Pancreas (tissue), 10 donors: ENCODE data around the gene ANGPTL5. TPM values are rescaled to one million over a fixed set of nuclear protein-coding genes. Genes with fewer than 3 reads are reported as not detected.

Source experiments
- ATAC-seq, 4 donors: fragments of 200-7000 bp; cut with Tn5 transposase; one replicate each; pipeline versions ENCODE4 v1.8.0 to v1.9.1; 2020; ENCODE audit warnings: mild to moderate bottlenecking in 4 of 4, moderate library complexity in 4 of 4
- DNase-seq, 6 donors: peaks; one replicate each; pipeline ENCODE4 v3.0.0-alpha.2; 2020
- FAIRE-seq: peaks from 2 replicates; lab custom pipeline; 2012; peaks lifted over from hg19 to GRCh38; lab: Jason Lieb, UNC
- H3K27ac ChIP-seq, 4 donors: fragments of 200-600 bp; sonication (generic); 1 replicate in 3 of 4; 2 replicates in 1 of 4; pipeline versions ENCODE4 v1.5.0 to v1.8.0; 2020
- H3K27me3 ChIP-seq, 4 donors: fragments of 200-600 bp; one replicate each; pipeline ENCODE4 v1.8.0; 2021
- H3K36me3 ChIP-seq, 3 donors: fragments of 200-600 bp; sonication (generic) in 1 of 3; one replicate each; pipeline versions ENCODE4 v1.5.0 to v1.8.0; 2020 to 2021
- H3K4me1 ChIP-seq, 3 donors: fragments of 200-600 bp; one replicate each; pipeline ENCODE4 v1.8.0; 2021
- H3K4me3 ChIP-seq, 4 donors: fragments of 200-600 bp; sonication (generic) in 2 of 4; one replicate each; pipeline versions ENCODE4 v1.5.0 to v1.8.0; 2020 to 2021
- H3K9me3 ChIP-seq, 4 donors: fragments of 200-600 bp; one replicate each; pipeline ENCODE4 v1.8.0; 2021
- CTCF ChIP-seq, 4 donors: fragments of 200-600 bp; sonication (generic) in 3 of 4; IDR thresholded peaks; one replicate each; pipeline versions ENCODE4 v1.5.0 to v1.8.0; 2021; ENCODE audit warnings: antibody characterized with exemption in 4 of 4
- WGBS, 2 donors: extraction: QIAGEN DNeasy Blood & Tissue Kit; methylation state at CpG; one replicate each; pipeline ENCODE4 v1.1.7; 2013; 5-methylcytosine and 5-hydroxymethylcytosine counted together
- intact Hi-C, 3 donors: fragments of 100-400 bp; cut with DNase I; formaldehyde crosslinking; loops; one replicate each; pipeline versions ENCODE4 v1.11.1 to v1.14.2; 2022
- polyA plus RNA-seq, 2 donors: library from polyadenylated mRNA; stranded (reverse); fragments of 200-250 nt; gene quantifications; one replicate each; pipeline ENCODE4 v1.2.3, GENCODE V29; 2013
- total RNA-seq, 6 donors: library from RNA; stranded (reverse); fragmentation: NEBNext Ultra II Directional in 4 of 6; extraction: Animal tissue kit (Norgen Biotek cat#: 25700) in 4 of 6; gene quantifications; one replicate each; pipeline versions ENCODE4 v1.2.1 to v1.2.4, GENCODE V29; 2021 to 2023
- donor health status: healthy with polysubstance abuse.
- donor health status: DM: no; HTN: no; CAD: no; lungs with moderate emphysema.
- donor health status: DM: no; HTN: no; CAD: no.
- donor health status: control.
- donor health status: control.
- donor health status: Bipolar disorder and iron deficiency.
- donor health status: DM: yes; HTN: yes; CAD: no.
- donor health status: DM: no; HTN: no; CAD: no.
- donor health status: DM: no; HTN: no; CAD: no.
- donor health status: DM: yes; HTN: yes; CAD: no.

The ANGPTL5 gene
- total and polyA plus RNA-seq, 8 donors, result 0.14 to 0.21 TPM; not detected in 6

- FAIRE-seq, result no peak
- peak in 1 of 4 donors; percentile 9 for ATAC-seq
- Histone ChIP-seq H3K27me3 (no peaks in the 10 kb centered on the region), H3K36me3 (no peaks in the 10 kb centered on the region), H3K9me3 (no peaks in the 10 kb centered on the region), H3K4me1 (no peaks in the 10 kb centered on the region), H3K4me3 (no peak overlapping the region), H3K27ac (no peak overlapping the region)
- WGBS, 2 donors, result 14 to 21% methylated on average over 1 of the region's 1 CpG
- DNase-seq, result no peak
- no peak for TF ChIP-seq CTCF (IDR thresholded peaks at IDR 0.05)
- intact Hi-C loops, result no loop called here
Measured at GRCh38 chr11:101949680-101950220, 33.4 kb upstream of the ANGPTL5 start.

- ATAC-seq (peak in 1 of 4 donors; percentile 23), FAIRE-seq (no peak), DNase-seq (no peak)
- 61% methylated on average over 4 of the region's 4 CpGs for WGBS, 2 donors
- no peaks in the 10 kb centered on the region for H3K4me1 ChIP-seq
- no peak overlapping the region for H3K27ac ChIP-seq
- H3K36me3 ChIP-seq, result no peaks in the 10 kb centered on the region
- H3K9me3 ChIP-seq, result no peaks in the 10 kb centered on the region
- H3K27me3 ChIP-seq, result no peaks in the 10 kb centered on the region
- no peak for TF ChIP-seq CTCF (IDR thresholded peaks at IDR 0.05)
- intact Hi-C loops, result no loop called here
- no peak overlapping the region for H3K4me3 ChIP-seq
Measured at GRCh38 chr11:101945448-101945847, 29.1 kb upstream of the ANGPTL5 start.

GRCh38 chr11:101944923-101945322 lies 28.6 kb upstream of the ANGPTL5 start:
- H3K27me3 ChIP-seq, result no peaks in the 10 kb centered on the region
- H3K27ac ChIP-seq, result no peak overlapping the region
- H3K4me3 ChIP-seq, result no peak overlapping the region
- TF ChIP-seq CTCF (IDR thresholded peaks at IDR 0.05), result no peak
- FAIRE-seq (no peak), DNase-seq (no peak), ATAC-seq (peak in 2 of 4 donors; percentile 61 to 75)
- H3K4me1 ChIP-seq, result no peaks in the 10 kb centered on the region
- WGBS, 2 donors, result 40 to 43% methylated on average over 2 of the region's 2 CpGs
- no peaks in the 10 kb centered on the region for H3K36me3 ChIP-seq
- no peaks in the 10 kb centered on the region for H3K9me3 ChIP-seq
- intact Hi-C loops, result no loop called here

GRCh38 chr11:101940901-101941520 lies 24.7 kb upstream of the ANGPTL5 start:
- H3K27me3 ChIP-seq, result no peaks in the 10 kb centered on the region
- FAIRE-seq, result no peak
- TF ChIP-seq CTCF (IDR thresholded peaks at IDR 0.05), result no peak

GRCh38 chr11:101931692-101932091 lies 15.4 kb upstream of the ANGPTL5 start:
- WGBS, 2 donors, result 65 to 75% methylated on average over 6 of the region's 6 CpGs
- no peaks in the 10 kb centered on the region for H3K9me3 ChIP-seq
- DNase-seq (no peak), FAIRE-seq (no peak), ATAC-seq (no peak)
- no peaks in the 10 kb centered on the region for H3K36me3 ChIP-seq
- TF ChIP-seq CTCF (IDR thresholded peaks at IDR 0.05), result no peak
- no peak overlapping the region for H3K27ac ChIP-seq
- H3K27me3 ChIP-seq, result no peaks in the 10 kb centered on the region
- no peak overlapping the region for H3K4me3 ChIP-seq
- no peaks in the 10 kb centered on the region for H3K4me1 ChIP-seq
- intact Hi-C loops, result no loop called here

More at GRCh38 chr11:101940901-101941520, 24.7 kb upstream of the ANGPTL5 start:
- ATAC-seq, result no peak
- no peaks in the 10 kb centered on the region for H3K36me3 ChIP-seq
- H3K4me3 ChIP-seq, result no peak overlapping the region
- intact Hi-C loops, result no loop called here
- H3K27ac ChIP-seq, result no peak overlapping the region
- H3K9me3 ChIP-seq, result no peaks in the 10 kb centered on the region
- DNase-seq, result no peak
- 51 to 63% methylated on average over 3 of the region's 3 CpGs for WGBS, 2 donors
- H3K4me1 ChIP-seq, result no peaks in the 10 kb centered on the region
